SH-SY5Y (cell line): ENCODE results near the gene PGAP2.

ENCODE experiments used
- GATA2 ChIP-seq: IDR thresholded peaks from 2 replicates; pipeline ENCODE4 v1.6.1; 2011; ENCODE audit warnings: mild to moderate bottlenecking, low read depth, low read length
- GATA3 ChIP-seq: IDR thresholded peaks from 2 replicates; pipeline ENCODE4 v1.6.1; 2011; ENCODE audit warnings: low read depth, mild to moderate bottlenecking, low read length, moderate library complexity

DNA sequence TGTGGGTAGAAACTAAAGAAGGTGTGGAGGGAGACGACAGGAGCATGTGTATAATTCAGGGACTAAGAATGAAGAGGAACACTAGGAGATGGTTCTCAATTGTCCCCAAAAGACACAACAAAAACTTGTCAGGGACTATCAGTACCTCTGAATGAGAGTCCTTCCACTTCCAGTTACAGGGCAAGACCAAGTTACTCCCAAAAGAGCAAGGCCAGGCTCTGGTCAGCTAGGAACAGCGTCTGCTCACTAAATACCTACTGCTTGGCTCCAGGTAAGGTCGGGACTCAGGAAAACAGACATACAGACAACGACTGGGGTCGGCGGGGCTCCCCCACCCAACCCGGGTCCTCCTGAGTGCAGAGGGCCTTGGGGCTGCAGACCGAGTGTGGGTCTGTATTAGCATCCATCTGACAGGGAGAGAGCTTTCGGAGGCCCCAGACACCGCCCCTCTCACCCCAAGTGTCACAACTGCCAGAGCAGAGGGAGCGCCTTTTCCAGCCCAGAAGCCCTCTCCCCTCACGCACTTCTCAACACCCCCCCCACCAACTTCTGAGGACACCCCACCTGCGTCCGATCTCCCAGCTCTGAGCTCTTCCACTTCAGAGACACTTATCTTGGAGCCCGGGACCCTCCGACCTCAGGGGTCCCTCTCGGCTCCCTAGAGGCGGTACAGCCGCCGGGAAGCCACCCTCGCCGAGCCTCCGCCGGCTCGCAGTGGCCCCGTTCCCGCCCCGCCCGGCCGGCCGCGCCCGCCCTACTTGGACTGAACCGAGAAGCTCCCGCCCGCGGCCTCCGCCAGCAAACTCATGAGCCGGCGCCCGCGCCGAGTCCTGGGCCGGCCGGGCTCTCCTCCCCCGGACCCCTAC, 31.9 kb downstream of the PGAP2 start:
- TF ChIP-seq GATA2 (no peak), GATA3 (no peak)
